Naive thymus-derived CD4-positive, alpha-beta T cell (primary cell): Measurements from ENCODE around the gene CDH13. TPM values are rescaled to one million over a fixed set of nuclear protein-coding genes. Genes with fewer than 3 reads are reported as not detected.

ENCODE experiments used
- ATAC-seq: fragments of 150-1000 bp; cut with Tn5 transposase; 2 replicates; pipeline ENCODE4 v1.10.0; 2021; ENCODE audit warnings: mild to moderate bottlenecking, moderate library complexity
- CTCF ChIA-PET: fragments of 350-600 bp; sonication (Branson Sonifier 250); formaldehyde crosslinking; loops from one replicate; lab custom pipeline; 2021; ENCODE audit warnings: antibody characterized with exemption; lab: Charles Lee
- POLR2A ChIA-PET: fragments of 350-600 bp; sonication (Branson Sonifier 250); formaldehyde crosslinking; loops from one replicate; lab custom pipeline; 2021; ENCODE audit warnings: antibody characterized with exemption, inconsistent platforms; lab: Charles Lee
- DNase-seq, 9 donors: peaks; one replicate each; pipeline versions ENCODE4 v3.0.0 to v3.0.0-alpha.2; 2020 to 2022; ENCODE audit warnings: mixed read lengths in 1 of 9
- H3K27ac ChIP-seq: one replicate; pipeline ENCODE4 v1.7.0; 2013; ENCODE audit warnings: mild to moderate bottlenecking, low read depth, low read length, moderate library complexity
- H3K27me3 ChIP-seq, 2 donors: one replicate each; pipeline ENCODE4 v1.7.0; 2013; ENCODE audit warnings: low read length in 2 of 2, mild to moderate bottlenecking in 2 of 2, moderate library complexity in 2 of 2; ENCODE audit not compliant: control insufficient read depth in 2 of 2, insufficient read depth in 2 of 2
- H3K36me3 ChIP-seq, 3 experiments: 1 replicate in 2 of 3; 2 replicates in 1 of 3; pipeline ENCODE4 v1.7.0; 2013; ENCODE audit warnings: low read length in 3 of 3, mild to moderate bottlenecking in 3 of 3, moderate library complexity in 1 of 3; ENCODE audit not compliant: insufficient read depth in 3 of 3, control insufficient read depth in 2 of 3
- H3K4me1 ChIP-seq, 2 donors: one replicate each; pipeline ENCODE4 v1.7.0; 2013; ENCODE audit warnings: low read length in 2 of 2, mild to moderate bottlenecking in 2 of 2, moderate library complexity in 1 of 2; ENCODE audit not compliant: control insufficient read depth in 2 of 2, insufficient read depth in 2 of 2
- H3K4me3 ChIP-seq: 2 replicates; pipeline ENCODE4 v1.7.0; 2013; ENCODE audit warnings: mild to moderate bottlenecking, low read length
- H3K9me3 ChIP-seq, 3 experiments: 1 replicate in 2 of 3; 2 replicates in 1 of 3; pipeline ENCODE4 v1.7.0; 2013; ENCODE audit warnings: low read length in 3 of 3; ENCODE audit not compliant: control insufficient read depth in 2 of 3
- H3K27ac Mint-ChIP-seq, 9 donors: one replicate each; pipeline ENCODE4 v1.8.0; 2020 to 2022; ENCODE audit warnings: mixed read lengths in 9 of 9, mild to moderate bottlenecking in 8 of 9, moderate library complexity in 5 of 9, inconsistent platforms in 2 of 9
- H3K27me3 Mint-ChIP-seq, 5 donors: one replicate each; pipeline ENCODE4 v1.8.0; 2021 to 2022; ENCODE audit warnings: mixed read lengths in 5 of 5, mild to moderate bottlenecking in 1 of 5
- H3K36me3 Mint-ChIP-seq, 5 donors: one replicate each; pipeline ENCODE4 v1.8.0; 2020 to 2022; ENCODE audit warnings: mixed read lengths in 5 of 5, mild to moderate bottlenecking in 3 of 5, inconsistent platforms in 1 of 5
- H3K4me1 Mint-ChIP-seq, 7 donors: one replicate each; pipeline ENCODE4 v1.8.0; 2020 to 2022; ENCODE audit warnings: mixed read lengths in 7 of 7, mild to moderate bottlenecking in 3 of 7, inconsistent platforms in 1 of 7
- H3K4me3 Mint-ChIP-seq, 10 donors: one replicate each; pipeline ENCODE4 v1.8.0; 2020 to 2022; ENCODE audit warnings: mild to moderate bottlenecking in 10 of 10, mixed read lengths in 10 of 10, moderate library complexity in 6 of 10, inconsistent platforms in 2 of 10
- H3K9me3 Mint-ChIP-seq, 11 donors: one replicate each; pipeline ENCODE4 v1.8.0; 2020 to 2022; ENCODE audit warnings: mixed read lengths in 11 of 11, mild to moderate bottlenecking in 4 of 11, inconsistent platforms in 1 of 11, moderate library complexity in 1 of 11
- intact Hi-C, 2 donors: fragments of 100-400 bp; cut with micrococcal nuclease; formaldehyde crosslinking; loops; one replicate each; pipeline ENCODE4 v1.15.1; 2023
- polyA plus RNA-seq, 2 donors: library from polyadenylated mRNA; unstranded; fragments of 300-500 nt; fragmentation: Illumina TruSeq; gene quantifications; one replicate each; pipeline ENCODE4 v1.2.3, GENCODE V29; 2021
- total RNA-seq, 6 experiments: library from RNA in 5 of 6; stranded (reverse) in 5 of 6; gene quantifications; 1 replicate in 5 of 6; 2 replicates in 1 of 6; pipeline ENCODE4 v1.2.3 and lab custom pipeline; 2021 to 2026

Gene CDH13
- total and polyA plus RNA-seq, 7 experiments from 2014 or later: not detected

DNA sequence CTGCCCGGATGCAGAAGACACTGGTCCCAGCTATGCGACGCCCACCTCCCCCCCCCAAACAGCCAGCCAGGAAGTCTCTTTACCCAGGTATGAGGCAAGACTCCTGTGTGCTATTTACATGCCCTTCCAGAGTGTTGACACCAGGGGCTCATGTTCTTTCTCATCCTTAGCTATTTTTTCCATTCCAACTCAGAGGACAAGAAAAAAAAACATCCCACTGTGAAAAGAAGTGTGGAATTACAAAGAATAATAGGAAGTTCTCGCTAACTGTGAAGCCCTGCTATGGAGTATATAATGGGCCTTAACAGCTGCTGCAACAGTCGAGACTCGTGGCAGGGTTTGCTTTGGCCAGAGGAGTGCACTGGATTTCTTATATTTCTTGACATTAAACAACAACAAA lies 584.9 kb downstream of the CDH13 start:
- CTCF ChIA-PET: no interaction called here

GRCh38 chr16:83212301-83212841 lies 585.6 kb downstream of the CDH13 start:
- H3K27me3 Mint-ChIP-seq: peaks cover 0 to 17% (median 3%) of the 10 kb centered on the region in 5 donors

More for the DNA sequence above, 584.9 kb downstream of the CDH13 start:
- no peak overlapping the region for H3K27ac Mint-ChIP-seq
- H3K4me1 Mint-ChIP-seq: peaks cover 0 to 1% (median 0%) of the 10 kb centered on the region in 7 donors
- H3K9me3 ChIP-seq: no peaks in the 10 kb centered on the region
- H3K4me3 Mint-ChIP-seq: no peak overlapping the region
- H3K4me1 ChIP-seq: no peaks in the 10 kb centered on the region
- no peak overlapping the region for H3K27ac ChIP-seq
- POLR2A ChIA-PET: no interaction called here
- H3K9me3 Mint-ChIP-seq: peaks cover 0 to 5% (median 2%) of the 10 kb centered on the region in 11 donors
- H3K36me3 ChIP-seq: no peaks in the 10 kb centered on the region
- peaks cover 0 to 17% (median 3%) of the 10 kb centered on the region in 5 donors for H3K27me3 Mint-ChIP-seq
- no peak for DNase-seq
- H3K27me3 ChIP-seq: no peaks in the 10 kb centered on the region
- no peak for ATAC-seq
- no peak overlapping the region for H3K4me3 ChIP-seq
- H3K36me3 Mint-ChIP-seq: no peaks in the 10 kb centered on the region
- intact Hi-C loops: no loop called here

DNA sequence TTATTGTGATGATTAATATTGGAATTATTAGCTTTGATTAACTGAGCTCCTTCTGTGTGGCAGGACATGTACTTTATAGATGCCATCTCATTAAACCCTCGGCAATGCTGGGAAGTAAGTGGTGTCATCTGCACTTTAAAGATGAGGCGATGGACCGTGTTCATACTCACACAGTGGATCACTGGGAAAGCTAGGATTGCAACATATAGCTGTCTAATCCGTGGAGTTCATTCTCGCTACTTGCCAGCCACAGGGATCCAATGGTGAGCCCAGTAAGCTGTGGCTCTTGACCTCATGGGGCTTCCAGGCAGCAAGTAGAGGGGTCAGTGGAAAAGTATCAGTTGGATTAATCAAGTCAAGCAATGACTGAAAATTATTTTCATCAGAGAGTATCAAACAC lies 587.9 kb downstream of the CDH13 start:
- intact Hi-C loops: loop anchor here in 1 of 2 donors (1.0 kb wide), 2 partner anchors 101 to 584 kb away; no protein-coding TSS in a partner anchor
- H3K4me1 Mint-ChIP-seq: peaks cover 0 to 1% (median 0%) of the 10 kb centered on the region in 7 donors
- H3K27me3 Mint-ChIP-seq: peaks cover 0 to 11% (median under 1%) of the 10 kb centered on the region in 5 donors
- Histone ChIP-seq H3K27me3 (no peaks in the 10 kb centered on the region), H3K9me3 (no peaks in the 10 kb centered on the region), H3K4me1 (no peaks in the 10 kb centered on the region), H3K27ac (no peak overlapping the region), H3K4me3 (no peak overlapping the region), H3K36me3 (no peaks in the 10 kb centered on the region)
- ChIA-PET POLR2A (no interaction called here), CTCF (interaction anchor here (1.5 kb wide), 1 partner anchor 950 kb away, joined by 7 read pairs; no protein-coding TSS in a partner anchor)
- ATAC-seq: no peak
- peaks cover 0 to 5% (median 2%) of the 10 kb centered on the region in 11 donors for H3K9me3 Mint-ChIP-seq
- no peak for DNase-seq
- H3K36me3 Mint-ChIP-seq: no peaks in the 10 kb centered on the region
- no peak overlapping the region for H3K27ac Mint-ChIP-seq
- no peak overlapping the region for H3K4me3 Mint-ChIP-seq

More at GRCh38 chr16:83212301-83212841, 585.6 kb downstream of the CDH13 start:
- no peak overlapping the region for H3K27ac ChIP-seq
- Mint-ChIP-seq H3K4me1 (peaks cover 0 to 1% (median 0%) of the 10 kb centered on the region in 7 donors), H3K27ac (no peak overlapping the region), H3K4me3 (no peak overlapping the region), H3K36me3 (no peaks in the 10 kb centered on the region), H3K9me3 (peaks cover 0 to 5% (median 2%) of the 10 kb centered on the region in 11 donors)
- H3K4me3 ChIP-seq: no peak overlapping the region
- no peaks in the 10 kb centered on the region for H3K9me3 ChIP-seq
- H3K36me3 ChIP-seq: no peaks in the 10 kb centered on the region
- no peak for DNase-seq
- POLR2A ChIA-PET: no interaction called here
- intact Hi-C loops: no loop called here
- no peaks in the 10 kb centered on the region for H3K4me1 ChIP-seq
- ATAC-seq: no peak
- H3K27me3 ChIP-seq: no peaks in the 10 kb centered on the region
- CTCF ChIA-PET: no interaction called here

GRCh38 chr16:83215406-83216001 lies 588.7 kb downstream of the CDH13 start:
- peaks cover 0 to 5% (median 0%) of the 10 kb centered on the region in 5 donors for H3K27me3 Mint-ChIP-seq
- ChIA-PET POLR2A (no interaction called here), CTCF (interaction anchor here (0.7 to 1.5 kb wide), 3 partner anchors 22 to 988 kb away, joined by 3 to 7 read pairs (median 3); no protein-coding TSS in a partner anchor)
- Histone ChIP-seq H3K27me3 (no peaks in the 10 kb centered on the region), H3K4me3 (no peak overlapping the region), H3K27ac (no peak overlapping the region), H3K9me3 (no peaks in the 10 kb centered on the region), H3K36me3 (no peaks in the 10 kb centered on the region), H3K4me1 (no peaks in the 10 kb centered on the region)
- no peaks in the 10 kb centered on the region for H3K4me1 Mint-ChIP-seq
- DNase-seq (peak in 3 of 9 donors; percentile 2 to 49 (median 22)), ATAC-seq (peak; percentile 60)
- no peak overlapping the region for H3K4me3 Mint-ChIP-seq
- peaks cover 0 to 5% (median 0%) of the 10 kb centered on the region in 11 donors for H3K9me3 Mint-ChIP-seq
- H3K36me3 Mint-ChIP-seq: no peaks in the 10 kb centered on the region
- intact Hi-C loops: loop anchor here in 1 of 2 donors (1.0 kb wide), 2 partner anchors 102 to 585 kb away; no protein-coding TSS in a partner anchor
- H3K27ac Mint-ChIP-seq: no peak overlapping the region

- Histone ChIP-seq H3K9me3 (no peaks in the 10 kb centered on the region), H3K27ac (no peak overlapping the region), H3K36me3 (no peaks in the 10 kb centered on the region), H3K27me3 (no peaks in the 10 kb centered on the region), H3K4me1 (no peaks in the 10 kb centered on the region), H3K4me3 (no peak overlapping the region)
- Mint-ChIP-seq H3K9me3 (peaks cover 0 to 6% (median 0%) of the 10 kb centered on the region in 11 donors), H3K27ac (no peak overlapping the region), H3K4me3 (no peak overlapping the region), H3K36me3 (no peaks in the 10 kb centered on the region), H3K4me1 (no peaks in the 10 kb centered on the region), H3K27me3 (peaks cover 0 to 5% (median 0%) of the 10 kb centered on the region in 5 donors)
- ATAC-seq (no peak), DNase-seq (no peak)
- intact Hi-C loops: no loop called here
- ChIA-PET POLR2A (no interaction called here), CTCF (no interaction called here)
These were observed 592.5 kb downstream of the CDH13 start for GRCh38 chr16:83219285-83219684.

- Histone ChIP-seq H3K4me1 (no peaks in the 10 kb centered on the region), H3K36me3 (no peaks in the 10 kb centered on the region), H3K9me3 (no peaks in the 10 kb centered on the region), H3K4me3 (no peak overlapping the region), H3K27ac (no peak overlapping the region), H3K27me3 (no peaks in the 10 kb centered on the region)
- H3K9me3 Mint-ChIP-seq: peaks cover 0 to 6% (median 0%) of the 10 kb centered on the region in 11 donors
- H3K36me3 Mint-ChIP-seq: no peaks in the 10 kb centered on the region
- no peak overlapping the region for H3K4me3 Mint-ChIP-seq
- ChIA-PET CTCF (no interaction called here), POLR2A (no interaction called here)
- ATAC-seq (no peak), DNase-seq (no peak)
- H3K4me1 Mint-ChIP-seq: no peaks in the 10 kb centered on the region
- intact Hi-C loops: no loop called here
- H3K27ac Mint-ChIP-seq: no peak overlapping the region
- H3K27me3 Mint-ChIP-seq: peaks cover 0 to 6% (median under 1%) of the 10 kb centered on the region in 5 donors
These were observed 593.3 kb downstream of the CDH13 start for GRCh38 chr16:83220066-83220465.
